ENCODE results near the gene COQ9.
"Not testable (repeated sequence)": the region's sequence is repeated elsewhere in the genome, so short reads cannot be mapped to it uniquely, and the experiment has no call there.

Gene COQ9

DNA sequence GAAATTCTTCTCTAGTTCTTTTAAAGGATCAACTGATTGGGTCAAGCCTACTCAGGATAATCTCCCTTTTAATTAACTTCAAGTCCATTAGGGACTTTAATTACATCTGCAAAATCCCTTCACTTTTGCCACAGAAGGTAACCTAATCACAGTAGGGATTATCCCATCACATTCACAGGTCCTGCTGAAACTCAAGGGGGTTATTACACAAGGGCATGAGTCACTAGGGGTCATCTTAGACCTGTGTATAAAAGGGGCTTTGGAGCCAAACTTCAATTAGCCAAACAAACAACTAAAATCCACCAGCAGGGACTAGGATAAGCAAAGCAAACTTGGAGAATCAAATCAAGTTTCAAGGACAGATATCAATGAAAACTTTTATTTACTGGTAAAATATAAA, 19.5 kb upstream of the COQ9 start:
- DNase-seq, result no peak

DNA sequence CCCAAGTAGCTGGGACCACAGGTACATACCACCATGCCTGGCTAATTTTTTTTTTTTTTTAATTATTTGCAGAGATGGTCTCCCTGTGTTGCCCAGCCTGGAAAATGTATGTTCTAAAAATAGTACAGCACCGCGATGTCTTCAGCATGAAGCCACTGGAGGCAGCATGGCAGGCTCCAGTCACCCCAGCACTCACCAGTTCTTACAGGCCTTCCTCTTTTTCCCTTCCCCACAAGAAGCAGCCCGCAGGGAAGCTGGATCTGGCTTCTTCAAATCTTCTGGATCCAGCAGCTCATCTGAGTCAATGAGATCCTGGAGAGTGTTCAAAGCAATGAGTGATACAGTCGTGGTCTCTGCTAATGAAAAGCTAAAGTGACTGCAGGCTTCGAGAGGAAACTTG, 16.3 kb upstream of the COQ9 start:
- DNase-seq, result no peak

GRCh38 chr16:57432505-57432904, 14.8 kb upstream of the COQ9 start:
- no peak for DNase-seq

DNA sequence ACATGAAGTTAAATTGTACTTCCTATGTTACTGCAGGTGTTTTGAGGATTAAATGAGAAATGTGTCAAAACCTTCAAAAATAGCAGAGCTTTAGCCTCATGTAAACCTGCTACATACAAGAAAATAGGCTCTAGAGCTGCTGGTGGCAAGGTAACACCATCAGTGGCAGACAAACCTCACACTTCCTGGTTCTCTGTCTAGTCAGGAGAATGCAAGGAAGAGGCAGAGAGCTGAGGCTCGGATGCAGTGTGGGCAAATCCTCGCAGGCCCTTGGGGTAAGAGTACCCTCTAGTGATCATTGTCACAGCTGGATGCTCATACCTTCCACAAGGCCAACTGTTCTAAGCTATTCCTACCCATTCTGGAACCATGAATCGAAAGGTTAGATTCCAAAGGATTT, 14.3 kb upstream of the COQ9 start:
- DNase-seq, result no peak

DNA sequence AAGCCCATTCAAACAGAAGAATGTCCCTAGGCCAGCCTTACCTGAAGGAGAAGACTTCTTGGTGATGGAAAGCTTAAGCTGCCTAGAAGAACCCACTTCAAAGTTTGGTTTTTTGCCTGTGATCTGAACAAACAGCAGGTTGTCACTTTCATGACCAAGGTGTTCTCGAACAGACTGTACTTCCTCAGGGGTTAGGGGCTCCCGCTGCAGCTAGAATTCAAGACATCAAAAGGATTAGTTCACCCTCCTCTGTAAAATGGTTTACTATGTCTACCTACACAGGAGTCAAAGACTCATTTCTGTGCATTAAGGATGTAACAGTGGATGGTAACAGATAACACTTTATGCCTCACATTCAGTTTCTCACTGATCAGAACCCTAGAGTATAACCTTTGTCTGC, 13.3 kb upstream of the COQ9 start:
- no peak for DNase-seq

DNA sequence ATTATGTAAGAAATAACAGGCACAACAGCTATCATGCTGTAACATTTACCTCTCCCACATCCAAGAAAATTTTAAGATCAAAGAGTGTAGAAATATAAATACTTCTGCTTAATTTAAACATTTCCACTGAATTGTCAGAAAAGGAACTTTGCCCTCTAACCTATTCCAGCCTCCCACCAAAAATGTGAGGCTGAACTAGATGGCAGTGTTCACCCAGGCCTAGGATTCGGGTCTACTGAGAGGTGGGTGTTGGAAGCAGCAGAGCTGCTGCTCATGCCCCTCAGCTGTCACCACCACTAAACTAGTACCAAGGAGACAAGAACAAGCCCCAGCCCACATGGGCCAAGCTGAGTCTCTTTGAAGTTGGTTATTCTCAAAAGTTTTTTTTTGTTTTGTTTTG, 11.4 kb upstream of the COQ9 start:
- no peak for DNase-seq

- not testable (repeated sequence) for DNase-seq
Observed at GRCh38 chr16:57439947-57440346, 7.3 kb upstream of the COQ9 start.

DNA sequence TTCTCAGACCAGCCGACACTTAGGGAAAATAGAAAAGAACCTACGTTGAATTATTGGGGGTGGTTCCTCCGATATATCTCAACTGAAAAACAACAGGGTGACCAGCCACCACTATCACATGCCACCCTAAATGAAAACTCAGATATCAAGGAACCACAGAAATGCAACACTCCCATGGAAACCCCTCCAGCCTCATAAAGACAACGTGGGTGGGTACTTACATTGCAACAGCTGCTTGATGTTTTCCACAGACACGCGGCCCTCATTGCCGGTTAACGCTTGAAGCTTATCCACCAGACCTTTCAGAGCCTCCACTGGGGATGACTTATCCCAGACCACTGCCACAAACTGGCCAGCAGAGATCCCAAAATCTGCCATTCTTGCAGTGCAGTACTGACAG, 6.7 kb upstream of the COQ9 start:
- DNase-seq, result not testable (repeated sequence)

- DNase-seq, result no peak
Observed at GRCh38 chr16:57444711-57445110, 2.6 kb upstream of the COQ9 start.

GRCh38 chr16:57445510-57445909, 1.8 kb upstream of the COQ9 start:
- DNase-seq, result no peak

DNA sequence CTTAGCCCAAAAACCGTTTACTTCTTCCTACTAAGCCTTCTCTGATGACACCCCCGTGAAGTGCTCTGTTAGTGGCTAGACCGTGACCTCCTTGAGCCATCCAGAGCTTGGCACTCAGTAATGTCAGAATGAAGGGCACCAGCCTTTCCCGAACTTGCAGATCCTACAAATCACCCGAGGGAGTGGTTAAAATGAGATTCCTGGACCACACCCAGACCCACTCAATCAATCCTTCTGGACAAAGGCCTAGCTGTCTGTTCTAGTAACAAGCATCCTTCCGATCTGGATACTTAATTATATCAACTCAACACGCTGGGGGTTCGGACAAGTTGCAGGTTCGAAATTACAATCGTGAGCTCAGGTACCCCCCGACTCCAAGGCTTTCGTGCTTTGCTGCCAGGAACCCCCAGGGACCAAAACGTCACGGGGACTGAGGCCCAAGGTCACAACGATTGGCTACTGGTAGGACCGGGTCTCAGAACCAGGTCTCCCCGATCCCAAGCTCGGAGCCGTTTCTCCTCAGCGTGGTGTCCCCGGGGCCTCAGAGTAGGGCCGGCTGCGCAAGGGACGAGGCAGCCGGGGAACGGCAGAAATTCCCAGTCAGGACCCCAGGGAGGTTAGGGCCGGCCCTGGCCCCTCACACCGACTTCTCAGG, 621 bp upstream of the COQ9 start:
- DNase-seq, result peak; percentile 29

DNA sequence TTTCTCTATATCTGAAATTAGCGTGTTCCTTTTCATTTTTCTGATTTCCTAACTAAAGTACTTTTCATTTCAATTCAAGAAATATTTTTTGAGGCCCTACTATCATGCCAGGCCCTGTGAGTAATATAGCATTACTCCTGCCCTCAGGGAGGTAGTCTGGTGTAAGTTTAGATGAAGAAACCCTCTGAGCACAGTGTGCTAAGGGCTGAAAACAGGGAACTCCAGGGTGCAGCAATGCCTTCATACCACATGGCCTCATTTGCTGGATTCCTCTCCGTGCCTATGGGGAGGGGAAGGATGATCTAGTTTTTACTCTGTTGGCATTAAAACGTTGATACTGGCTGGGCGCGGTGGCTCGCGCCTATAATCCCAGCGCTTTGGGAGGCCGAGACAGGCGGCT, 4.7 kb downstream of the COQ9 start:
- no peak for DNase-seq

- peak; percentile 93 for DNase-seq
Observed at GRCh38 chr16:57462209-57462977, 15.1 kb downstream of the COQ9 start, which contains the start of gene POLR2C. Gene POLR2C, plus strand, starts transcription at chr16:57462679. Its CDS starts 46 bp downstream, at chr16:57462725.

GRCh38 chr16:57462978-57463362, 15.7 kb downstream of the COQ9 start:
- no peak for DNase-seq

DNA sequence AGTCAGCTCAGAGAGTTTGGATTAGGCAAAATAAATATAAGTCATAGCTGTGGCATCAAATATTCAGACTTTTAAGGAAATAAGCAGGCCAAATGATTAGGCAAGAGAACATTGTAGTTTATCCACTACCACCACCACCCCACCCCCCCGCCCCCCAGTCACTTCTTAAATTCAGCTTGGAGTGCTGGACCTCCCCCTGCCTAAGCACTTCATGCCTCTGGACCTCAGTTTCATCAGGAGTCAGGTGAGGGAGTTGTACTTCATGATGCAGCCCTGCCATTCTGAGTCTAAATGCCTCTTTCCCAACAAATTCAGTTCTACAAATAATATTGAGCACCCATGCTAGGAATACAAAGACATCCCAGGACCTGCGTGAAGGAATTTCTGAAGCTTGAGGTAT, 17.2 kb downstream of the COQ9 start:
- no peak for DNase-seq

DNA sequence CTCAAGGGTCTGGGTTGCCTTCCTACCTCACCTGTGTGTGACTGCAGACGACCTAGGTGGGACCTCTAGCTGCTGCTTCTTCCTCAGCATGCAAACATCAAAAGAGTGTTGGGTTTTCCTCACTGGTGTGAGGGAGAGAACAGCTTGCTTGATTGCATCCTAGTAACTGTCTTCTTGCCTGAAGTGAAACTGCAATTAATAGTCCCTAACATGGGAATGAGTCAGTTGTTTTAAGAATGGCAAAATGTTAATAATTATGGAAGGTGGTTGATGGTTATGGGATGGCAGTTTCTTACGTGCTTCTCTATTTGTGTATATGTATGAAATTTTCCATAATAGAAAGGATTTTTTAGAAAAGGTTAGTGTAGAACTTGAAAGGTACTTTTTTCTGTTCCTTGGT, 21.1 kb downstream of the COQ9 start:
- DNase-seq, result no peak

- DNase-seq, result no peak
Observed at GRCh38 chr16:57469046-57469445, 21.8 kb downstream of the COQ9 start.

- DNase-seq, result no peak
Observed at GRCh38 chr16:57469917-57470470, 22.7 kb downstream of the COQ9 start.

- no peak for DNase-seq
Observed at GRCh38 chr16:57470711-57471110, 23.4 kb downstream of the COQ9 start.

DNA sequence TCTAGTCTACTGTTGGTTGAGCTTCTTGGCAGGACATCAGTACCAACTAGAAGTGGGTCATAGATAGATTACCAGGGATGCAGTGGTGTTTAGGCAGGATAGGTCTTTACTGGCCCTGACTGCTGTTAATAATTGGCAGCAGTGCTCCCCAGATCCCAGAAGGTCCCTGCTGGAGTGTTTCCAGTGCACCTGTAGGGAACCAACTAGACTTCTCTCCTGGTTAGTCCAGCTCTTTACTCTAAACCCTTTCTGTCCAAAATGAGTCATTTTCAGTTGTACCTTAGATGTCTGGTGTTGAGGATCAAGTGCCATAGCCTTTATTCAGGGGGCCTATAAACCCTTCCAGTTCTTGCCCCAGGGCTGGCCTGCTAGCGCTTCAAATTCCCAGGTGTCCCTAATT, 23.9 kb downstream of the COQ9 start:
- DNase-seq, result no peak

GRCh38 chr16:57471852-57472664, 24.8 kb downstream of the COQ9 start:
- no peak for DNase-seq

- no peak for DNase-seq
Observed at GRCh38 chr16:57472665-57473060, 25.4 kb downstream of the COQ9 start.

GRCh38 chr16:57473176-57473840, 26.0 kb downstream of the COQ9 start:
- DNase-seq, result no peak

Data from stimulated activated CD4-positive, alpha-beta T cell treated with anti-CD3 and anti-CD28 coated beads, Interleukin-4, amount 100 ng/mL, for 24 hours (primary cell).